Measurements from ENCODE around the gene POU2F3.

The POU2F3 gene

GRCh38 chr11:120196826-120197225 is 43.1 kb upstream of the POU2F3 start:
- no peak for TF ChIP-seq CTCF (IDR thresholded peaks at IDR 0.05)
- H3K27ac ChIP-seq: no peak overlapping the region

GRCh38 chr11:120197251-120197891 is 42.6 kb upstream of the POU2F3 start:
- Histone ChIP-seq H3K4me3 (ENCODE audit: low read depth in 1 of 2, low read length in 1 of 2) (no peak overlapping the region), H3K4me1 (ENCODE audit: control insufficient read depth in 1 of 2, insufficient read depth in 1 of 2, low read depth in 1 of 2, low read length in 1 of 2) (no peaks in the 10 kb centered on the region), H3K27me3 (peaks cover 58% of the 10 kb centered on the region), H3K9me3 (no peaks in the 10 kb centered on the region), H3K36me3 (no peaks in the 10 kb centered on the region), H3K27ac (no peak overlapping the region)
- no peak for TF ChIP-seq CTCF (IDR thresholded peaks at IDR 0.05)

More at GRCh38 chr11:120196826-120197225, 43.1 kb upstream of the POU2F3 start:
- no peaks in the 10 kb centered on the region for H3K4me1 ChIP-seq (ENCODE audit: control insufficient read depth in 1 of 2, insufficient read depth in 1 of 2, low read depth in 1 of 2, low read length in 1 of 2)
- no peaks in the 10 kb centered on the region for H3K9me3 ChIP-seq
- no peak overlapping the region for H3K4me3 ChIP-seq (ENCODE audit: low read depth in 1 of 2, low read length in 1 of 2)
- H3K36me3 ChIP-seq: no peaks in the 10 kb centered on the region
- peaks cover 53% of the 10 kb centered on the region for H3K27me3 ChIP-seq

GRCh38 chr11:120197977-120198376 is 42.0 kb upstream of the POU2F3 start:
- H3K9me3 ChIP-seq: no peaks in the 10 kb centered on the region
- no peak overlapping the region for H3K27ac ChIP-seq
- no peak for TF ChIP-seq CTCF (IDR thresholded peaks at IDR 0.05)
- no peaks in the 10 kb centered on the region for H3K4me1 ChIP-seq (ENCODE audit: control insufficient read depth in 1 of 2, insufficient read depth in 1 of 2, low read depth in 1 of 2, low read length in 1 of 2)
- no peak overlapping the region for H3K4me3 ChIP-seq (ENCODE audit: low read depth in 1 of 2, low read length in 1 of 2)
- peaks cover 61% of the 10 kb centered on the region for H3K27me3 ChIP-seq
- H3K36me3 ChIP-seq: no peaks in the 10 kb centered on the region

- H3K4me1 ChIP-seq (ENCODE audit: control insufficient read depth in 1 of 2, insufficient read depth in 1 of 2, low read depth in 1 of 2, low read length in 1 of 2): no peaks in the 10 kb centered on the region
- no peak overlapping the region for H3K27ac ChIP-seq
- no peaks in the 10 kb centered on the region for H3K9me3 ChIP-seq
- TF ChIP-seq CTCF (IDR thresholded peaks at IDR 0.05): no peak
- no peak overlapping the region for H3K4me3 ChIP-seq (ENCODE audit: low read depth in 1 of 2, low read length in 1 of 2)
- H3K27me3 ChIP-seq: peaks cover 61% of the 10 kb centered on the region
- H3K36me3 ChIP-seq: no peaks in the 10 kb centered on the region
Measured at GRCh38 chr11:120198403-120198786, 41.5 kb upstream of the POU2F3 start.

GRCh38 chr11:120198787-120199469 is 41.0 kb upstream of the POU2F3 start:
- H3K27ac ChIP-seq: no peak overlapping the region
- no peak for TF ChIP-seq CTCF (IDR thresholded peaks at IDR 0.05)

More at GRCh38 chr11:120198787-120199469, 41.0 kb upstream of the POU2F3 start:
- Histone ChIP-seq H3K36me3 (no peaks in the 10 kb centered on the region), H3K27me3 (peaks cover 61% of the 10 kb centered on the region), H3K4me1 (ENCODE audit: control insufficient read depth in 1 of 2, insufficient read depth in 1 of 2, low read depth in 1 of 2, low read length in 1 of 2) (no peaks in the 10 kb centered on the region), H3K4me3 (ENCODE audit: low read depth in 1 of 2, low read length in 1 of 2) (no peak overlapping the region), H3K9me3 (no peaks in the 10 kb centered on the region)

Data from neutrophil (primary cell).